Immature natural killer cell (primary cell): ENCODE measurements around the gene OR5AK2. TPM values are rescaled to one million over a fixed set of nuclear protein-coding genes. Genes with fewer than 3 reads are reported as not detected.

Experiments
- DNase-seq, 3 donors: peaks; one replicate each; pipeline ENCODE4 v3.0.0; 2022; ENCODE audit warnings: mixed read lengths in 1 of 3
- H3K27ac Mint-ChIP-seq, 6 donors: one replicate each; pipeline ENCODE4 v1.8.0; 2020; ENCODE audit warnings: mixed read lengths in 6 of 6, mild to moderate bottlenecking in 5 of 6, inconsistent platforms in 4 of 6, moderate library complexity in 3 of 6
- H3K27me3 Mint-ChIP-seq, 3 donors: one replicate each; pipeline ENCODE4 v1.8.0; 2020 to 2021; ENCODE audit warnings: low read depth in 3 of 3, mild to moderate bottlenecking in 3 of 3, mixed read lengths in 3 of 3, moderate library complexity in 3 of 3, inconsistent platforms in 1 of 3
- H3K36me3 Mint-ChIP-seq, 3 donors: one replicate each; pipeline ENCODE4 v1.8.0; 2020; ENCODE audit warnings: mixed read lengths in 3 of 3, inconsistent platforms in 2 of 3, mild to moderate bottlenecking in 2 of 3
- H3K4me1 Mint-ChIP-seq, 2 donors: one replicate each; pipeline ENCODE4 v1.8.0; 2020; ENCODE audit warnings: inconsistent platforms in 2 of 2, mild to moderate bottlenecking in 2 of 2, mixed read lengths in 2 of 2, moderate library complexity in 1 of 2
- H3K4me3 Mint-ChIP-seq, 5 donors: one replicate each; pipeline ENCODE4 v1.8.0; 2020; ENCODE audit warnings: mild to moderate bottlenecking in 5 of 5, mixed read lengths in 5 of 5, inconsistent platforms in 3 of 5, moderate library complexity in 3 of 5
- H3K9me3 Mint-ChIP-seq, 6 donors: one replicate each; pipeline ENCODE4 v1.8.0; 2020; ENCODE audit warnings: mild to moderate bottlenecking in 6 of 6, mixed read lengths in 6 of 6, inconsistent platforms in 4 of 6, moderate library complexity in 3 of 6
- polyA plus RNA-seq, 3 donors: library from polyadenylated mRNA; unstranded; fragments of 300-500 nt; fragmentation: Illumina TruSeq; gene quantifications; one replicate each; pipeline ENCODE4 v1.2.3, GENCODE V29; 2021

Gene OR5AK2
- polyA plus RNA-seq, 3 donors from 2014 or later = not detected

- DNase-seq = no peak
- Mint-ChIP-seq H3K4me1 (no peaks in the 10 kb centered on the region), H3K4me3 (no peak overlapping the region), H3K9me3 (peaks cover 0 to 19% (median 1%) of the 10 kb centered on the region in 6 donors), H3K27me3 (peaks cover 0 to 4% (median 0%) of the 10 kb centered on the region in 3 donors), H3K36me3 (no peaks in the 10 kb centered on the region), H3K27ac (no peak overlapping the region)
Observed at GRCh38 chr11:57031556-57031955, 42.8 kb downstream of the OR5AK2 start.

Other genes starting within 250 kb of the OR5AK2 start
- not detected for gene OR9G4, start 240.2 kb upstream of the OR5AK2 start, polyA plus RNA-seq
- gene LRRC55, start 193.0 kb downstream of the OR5AK2 start, polyA plus RNA-seq = not detected
- gene APLNR, start 248.3 kb downstream of the OR5AK2 start, polyA plus RNA-seq = under 1 TPM in 1 of 3 donors, not detected in 2; 0.28 TPM